Esophagus (tissue), 2 donors: ENCODE results near the gene RGL3. TPM values are rescaled to one million over a fixed set of nuclear protein-coding genes. Genes with fewer than 3 reads are reported as not detected.

Experiments used
- H3K27ac ChIP-seq, 2 donors: one replicate each; pipeline ENCODE4 v1.5.1; 2013; ENCODE audit warnings: low read depth in 2 of 2, mild to moderate bottlenecking in 2 of 2, inconsistent platforms in 1 of 2, low read length in 1 of 2, moderate library complexity in 1 of 2
- H3K27me3 ChIP-seq, 2 donors: one replicate each; pipeline ENCODE4 v1.6.1; 2013; ENCODE audit warnings: low read length in 2 of 2, control low read depth in 1 of 2, mild to moderate bottlenecking in 1 of 2; ENCODE audit not compliant: insufficient read depth in 2 of 2, control insufficient read depth in 1 of 2
- H3K36me3 ChIP-seq, 2 donors: one replicate each; pipeline ENCODE4 v1.6.1; 2013; ENCODE audit warnings: low read length in 1 of 2; ENCODE audit not compliant: control insufficient read depth in 2 of 2, insufficient read depth in 2 of 2
- H3K4me1 ChIP-seq, 2 donors: one replicate each; pipeline ENCODE4 v1.6.1; 2013; ENCODE audit warnings: low read length in 1 of 2; ENCODE audit not compliant: control insufficient read depth in 2 of 2, insufficient read depth in 2 of 2
- H3K4me3 ChIP-seq, 2 donors: one replicate each; pipeline ENCODE4 v1.5.1; 2013; ENCODE audit warnings: low read length in 2 of 2, mild to moderate bottlenecking in 2 of 2, low read depth in 1 of 2, moderate library complexity in 1 of 2
- H3K9me3 ChIP-seq, 2 donors: one replicate each; pipeline ENCODE4 v1.6.1; 2013; ENCODE audit warnings: mild to moderate bottlenecking in 2 of 2, low read depth in 1 of 2, low read length in 1 of 2, moderate library complexity in 1 of 2; ENCODE audit not compliant: control insufficient read depth in 2 of 2, insufficient read depth in 1 of 2
- WGBS, 2 donors: extraction: QIAGEN DNeasy Blood & Tissue Kit; methylation state at CpG; one replicate each; pipeline ENCODE4 v1.1.7; 2013; 5-methylcytosine and 5-hydroxymethylcytosine counted together
- polyA plus RNA-seq, 2 donors: library from polyadenylated mRNA; stranded (reverse); fragments of 200-250 nt; gene quantifications; one replicate each; pipeline ENCODE4 v1.2.3, GENCODE V29; 2013
- donor health status: healthy with polysubstance abuse.
- donor health status: Bipolar disorder and iron deficiency.

RGL3 gene
- polyA plus RNA-seq, 2 donors, result 0.87 to 3.6 TPM

GRCh38 chr19:11448923-11449554 lies 29.9 kb upstream of the RGL3 start:
- no peaks in the 10 kb centered on the region for H3K9me3 ChIP-seq
- H3K27me3 ChIP-seq, result no peaks in the 10 kb centered on the region
- no peak overlapping the region for H3K4me3 ChIP-seq
- no peaks in the 10 kb centered on the region for H3K4me1 ChIP-seq
- WGBS, 2 donors, result 93 to 94% methylated on average over 31 of the region's 31 CpGs
- H3K36me3 ChIP-seq, result peaks cover 12 to 46% of the 10 kb centered on the region in 2 donors
- no peak overlapping the region for H3K27ac ChIP-seq

GRCh38 chr19:11448410-11448809 lies 29.3 kb upstream of the RGL3 start:
- 84 to 89% methylated on average over 13 of the region's 13 CpGs for WGBS, 2 donors

GRCh38 chr19:11447347-11448262 lies 28.5 kb upstream of the RGL3 start:
- WGBS, 2 donors, result 87 to 91% methylated on average over 32 to 35 of the region's 35 CpGs
- Histone ChIP-seq H3K9me3 (no peaks in the 10 kb centered on the region), H3K4me1 (no peaks in the 10 kb centered on the region), H3K4me3 (no peak overlapping the region), H3K27me3 (no peaks in the 10 kb centered on the region), H3K36me3 (peaks cover 12 to 47% of the 10 kb centered on the region in 2 donors), H3K27ac (no peak overlapping the region)

More at GRCh38 chr19:11448410-11448809, 29.3 kb upstream of the RGL3 start:
- Histone ChIP-seq H3K9me3 (no peaks in the 10 kb centered on the region), H3K27me3 (no peaks in the 10 kb centered on the region), H3K36me3 (peaks cover 12 to 47% of the 10 kb centered on the region in 2 donors), H3K27ac (no peak overlapping the region), H3K4me3 (no peak overlapping the region), H3K4me1 (no peaks in the 10 kb centered on the region)

- Histone ChIP-seq H3K9me3 (no peaks in the 10 kb centered on the region), H3K4me1 (no peaks in the 10 kb centered on the region), H3K27me3 (no peaks in the 10 kb centered on the region), H3K4me3 (no peak overlapping the region), H3K27ac (no peak overlapping the region), H3K36me3 (peaks cover 12 to 54% of the 10 kb centered on the region in 2 donors)
- 68 to 71% methylated on average over 21 to 23 of the region's 23 CpGs for WGBS, 2 donors
Observed at GRCh38 chr19:11446652-11447301, 27.7 kb upstream of the RGL3 start.

DNA sequence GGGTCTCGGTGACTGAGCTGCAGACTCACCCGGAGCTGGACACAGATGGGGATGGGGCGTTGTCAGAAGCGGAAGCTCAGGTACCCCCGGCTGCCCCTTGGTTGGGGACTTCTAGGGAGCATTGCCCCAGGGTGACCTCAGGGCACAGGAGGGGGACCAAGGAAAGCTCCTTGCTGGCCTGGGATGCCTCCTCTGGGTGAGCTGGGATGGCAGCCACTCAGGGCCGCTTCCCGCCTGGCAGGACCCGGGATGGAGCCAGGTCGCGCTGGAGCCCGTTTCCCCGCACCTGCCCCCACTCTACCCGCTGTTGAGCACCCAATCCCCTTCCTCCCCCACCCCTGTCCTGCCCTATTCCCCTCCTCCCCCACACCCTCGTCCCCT lies 27.1 kb upstream of the RGL3 start:
- Histone ChIP-seq H3K27me3 (no peaks in the 10 kb centered on the region), H3K27ac (no peak overlapping the region), H3K36me3 (peaks cover 12 to 59% of the 10 kb centered on the region in 2 donors), H3K9me3 (no peaks in the 10 kb centered on the region), H3K4me3 (no peak overlapping the region), H3K4me1 (no peaks in the 10 kb centered on the region)
- WGBS, 2 donors, result 90 to 93% methylated on average over 11 to 14 of the region's 14 CpGs

GRCh38 chr19:11445141-11445540 lies 26.0 kb upstream of the RGL3 start:
- Histone ChIP-seq H3K4me3 (no peak overlapping the region), H3K9me3 (no peaks in the 10 kb centered on the region), H3K36me3 (peaks cover 12 to 63% of the 10 kb centered on the region in 2 donors), H3K27me3 (no peaks in the 10 kb centered on the region), H3K4me1 (no peaks in the 10 kb centered on the region), H3K27ac (no peak overlapping the region)
- WGBS, 2 donors, result 90 to 93% methylated on average over 13 of the region's 13 CpGs

GRCh38 chr19:11444059-11444458 lies 24.9 kb upstream of the RGL3 start:
- Histone ChIP-seq H3K4me3 (no peak overlapping the region), H3K9me3 (no peaks in the 10 kb centered on the region), H3K27me3 (no peaks in the 10 kb centered on the region), H3K27ac (no peak overlapping the region), H3K4me1 (no peaks in the 10 kb centered on the region), H3K36me3 (peaks cover 12 to 59% of the 10 kb centered on the region in 2 donors)
- WGBS, 2 donors, result 52 to 62% methylated on average over 5 of the region's 5 CpGs

- no peak overlapping the region for H3K27ac ChIP-seq
- H3K9me3 ChIP-seq, result no peaks in the 10 kb centered on the region
- peaks cover 8 to 13% of the 10 kb centered on the region in 2 donors for H3K4me1 ChIP-seq
- H3K4me3 ChIP-seq, result no peak overlapping the region
- peaks cover 0 to 31% of the 10 kb centered on the region in 2 donors for H3K36me3 ChIP-seq
- no peaks in the 10 kb centered on the region for H3K27me3 ChIP-seq
- WGBS, 2 donors, result 92 to 93% methylated on average over 9 of the region's 9 CpGs
Observed at GRCh38 chr19:11437955-11438354, 18.8 kb upstream of the RGL3 start.

- Histone ChIP-seq H3K4me3 (peak overlapping the region; percentile 60 to 78), H3K27ac (peak overlapping the region; percentile 46 to 90), H3K9me3 (no peaks in the 10 kb centered on the region), H3K36me3 (peaks cover 0 to 15% of the 10 kb centered on the region in 2 donors), H3K27me3 (no peaks in the 10 kb centered on the region), H3K4me1 (peaks cover 8 to 13% of the 10 kb centered on the region in 2 donors)
- WGBS, 2 donors, result 5% methylated on average over 21 of the region's 21 CpGs
Observed at GRCh38 chr19:11435833-11436313, 16.8 kb upstream of the RGL3 start.
